HG03354 (cell line): ENCODE measurements around the gene NUP85.
A peak's percentile ranks its signal among the peaks of the same experiment; 100 is the strongest.
"Not testable (repeated sequence)": the region's sequence is repeated elsewhere in the genome, so short reads cannot be mapped to it uniquely, and the experiment has no call there.

ENCODE experiments used
- ATAC-seq: cut with Tn5 transposase; IDR thresholded peaks from one replicate; pipeline ENCODE4 v1.9.1; 2021; ENCODE audit warnings: mild to moderate bottlenecking; ENCODE audit not compliant: unreplicated experiment, poor library complexity, severe bottlenecking

The NUP85 gene

GRCh38 chr17:75239778-75240393 lies 34.4 kb downstream of the NUP85 start:
- no peak for ATAC-seq

DNA sequence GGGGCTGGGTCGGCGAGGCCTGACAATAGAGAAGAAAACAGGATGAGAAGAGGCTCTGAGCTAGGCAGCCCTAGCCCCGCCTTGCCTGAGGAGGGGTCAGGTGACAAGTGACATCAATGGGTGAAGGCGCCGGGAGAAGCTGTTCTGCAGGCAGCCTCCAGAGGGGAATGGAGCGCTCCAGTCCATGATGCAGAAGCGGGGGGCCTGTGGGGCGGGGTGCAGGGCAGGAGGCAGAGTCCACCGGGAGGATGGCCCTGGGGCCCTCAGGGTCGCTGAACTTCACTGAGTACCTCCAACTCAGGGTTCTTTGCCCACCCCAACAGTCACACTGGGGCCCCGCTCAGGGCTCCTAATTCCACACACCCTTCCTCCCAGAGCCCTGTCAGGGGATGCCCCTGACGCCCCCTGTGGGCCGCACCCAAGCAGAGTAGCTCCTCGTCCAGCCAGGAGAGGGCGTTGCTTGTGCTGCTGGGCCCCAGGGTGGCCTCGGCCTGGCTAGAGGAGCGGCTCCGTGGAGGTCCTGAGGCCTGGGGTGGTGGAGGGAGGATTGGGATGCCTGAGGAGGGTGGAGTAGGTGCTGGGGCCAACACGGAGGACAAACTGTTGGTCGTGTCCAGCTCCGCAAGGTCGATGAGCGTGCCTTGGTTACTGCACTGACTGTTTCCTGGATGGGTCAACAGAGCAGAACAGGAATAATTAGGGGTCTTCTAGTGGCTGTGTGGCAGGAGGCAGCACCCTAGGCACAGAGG lies 35.1 kb downstream of the NUP85 start:
- ATAC-seq: no peak

DNA sequence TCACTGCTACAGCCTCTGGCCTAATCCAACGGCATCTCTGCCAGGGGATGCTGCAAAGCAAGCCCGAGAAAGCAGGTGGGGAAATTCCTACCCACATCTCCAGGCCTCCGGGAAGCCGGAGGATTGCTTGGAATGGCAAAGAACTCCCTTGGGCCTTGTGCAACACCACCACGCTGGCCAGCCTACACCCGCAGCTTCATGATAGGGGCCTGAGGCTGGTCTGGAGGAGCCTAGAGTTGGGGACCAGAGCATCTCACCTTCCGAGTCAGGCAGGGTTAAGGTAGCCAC lies 35.6 kb downstream of the NUP85 start:
- ATAC-seq: no peak

DNA sequence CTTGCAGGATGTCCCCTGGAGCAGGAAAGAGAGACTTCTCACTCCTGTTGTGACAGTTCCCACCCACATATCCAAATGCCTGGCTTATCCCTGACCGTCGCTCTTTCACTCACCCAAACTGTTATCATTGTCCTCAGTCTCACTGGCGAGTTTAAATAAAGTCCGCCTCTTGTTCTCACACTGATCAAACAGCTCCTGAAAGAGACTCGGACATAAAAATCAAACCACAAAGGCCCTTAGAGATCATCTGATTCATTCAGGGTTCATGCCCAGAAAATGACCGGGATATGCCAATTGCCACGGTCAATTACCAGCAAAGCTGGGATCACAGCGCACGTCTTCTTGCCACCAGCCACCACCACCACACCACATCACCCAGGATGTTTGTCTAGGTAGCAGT lies 36.0 kb downstream of the NUP85 start:
- no peak for ATAC-seq

DNA sequence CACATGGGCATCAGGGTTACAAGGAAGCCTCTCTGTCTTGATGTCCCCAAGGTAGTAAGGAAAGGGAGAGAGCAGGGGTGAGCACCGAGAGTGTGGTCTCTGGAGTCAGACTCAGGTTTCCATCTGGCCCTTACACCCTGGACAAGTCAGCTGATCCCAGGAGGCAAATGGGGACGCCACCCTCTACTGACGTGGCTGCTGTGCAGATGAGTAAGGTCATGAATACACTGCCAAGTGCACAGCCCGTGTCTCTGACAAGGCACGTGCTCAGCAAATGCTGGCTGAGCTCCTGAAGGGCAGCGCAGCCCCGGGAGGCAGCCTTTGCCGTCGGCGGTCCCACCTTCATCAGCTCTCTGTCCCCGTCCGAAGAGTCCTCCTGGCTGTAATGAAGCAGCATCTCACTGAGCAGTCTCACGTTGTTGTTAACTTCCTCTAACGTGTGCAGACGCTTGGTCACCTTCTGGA lies 36.5 kb downstream of the NUP85 start:
- no peak for ATAC-seq

DNA sequence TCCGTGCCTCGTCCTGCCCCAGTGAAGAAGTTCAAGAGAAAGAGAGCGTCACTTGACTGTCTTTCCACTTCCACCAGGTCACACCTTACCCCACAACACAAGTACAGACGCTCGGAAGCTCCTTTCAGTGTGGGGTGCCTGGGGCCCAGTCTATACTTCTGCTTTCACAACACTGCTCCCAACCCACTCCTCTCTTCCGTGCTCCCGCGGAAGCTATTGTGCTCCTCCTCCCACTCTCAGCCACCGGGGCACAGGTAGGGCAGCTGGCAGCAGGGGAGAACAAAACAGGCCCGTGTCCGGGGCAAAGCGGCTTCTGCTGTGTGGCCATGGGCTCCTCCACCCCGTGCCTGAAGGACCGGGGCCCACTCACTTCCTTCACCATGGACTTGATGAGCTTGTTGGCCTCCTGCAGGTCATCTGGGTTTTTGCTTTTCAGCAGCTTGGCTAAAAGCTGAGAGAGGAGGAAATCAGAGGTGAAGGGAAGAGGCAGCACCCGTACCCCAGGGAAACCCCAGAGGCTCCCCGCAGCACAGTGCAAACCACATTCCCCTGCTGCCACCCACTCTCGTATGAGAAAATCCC lies 37.1 kb downstream of the NUP85 start:
- no peak for ATAC-seq

GRCh38 chr17:75244133-75244866 lies 38.8 kb downstream of the NUP85 start:
- no peak for ATAC-seq

DNA sequence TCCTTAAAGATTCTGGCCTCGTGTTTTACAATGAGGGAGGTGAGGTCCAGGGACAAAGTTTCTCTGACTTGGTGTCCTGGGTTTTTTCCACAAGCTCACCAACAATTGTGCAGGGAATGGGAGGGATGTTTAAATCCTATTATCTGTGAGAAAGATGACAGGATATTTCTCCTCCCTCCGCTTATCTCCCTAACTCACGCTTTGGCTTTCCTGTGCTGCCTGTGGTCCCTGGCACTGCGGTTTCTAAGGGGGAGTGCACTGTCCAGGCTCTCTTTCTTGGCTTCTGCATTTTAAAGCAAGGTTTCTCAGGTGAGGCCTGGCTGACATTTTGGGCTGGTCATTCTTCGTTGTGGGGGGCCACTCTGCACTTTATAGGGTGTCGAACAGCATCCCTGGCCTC lies 39.5 kb downstream of the NUP85 start:
- no peak for ATAC-seq

- ATAC-seq: no peak
These were observed 40.9 kb downstream of the NUP85 start for GRCh38 chr17:75246404-75246803.

- ATAC-seq: no peak
These were observed 44.1 kb downstream of the NUP85 start for GRCh38 chr17:75249564-75249963.

- ATAC-seq: peak; percentile 92
These were observed 44.6 kb downstream of the NUP85 start for GRCh38 chr17:75250009-75250471.

- ATAC-seq: no peak
These were observed 46.7 kb downstream of the NUP85 start for GRCh38 chr17:75252039-75252816.

DNA sequence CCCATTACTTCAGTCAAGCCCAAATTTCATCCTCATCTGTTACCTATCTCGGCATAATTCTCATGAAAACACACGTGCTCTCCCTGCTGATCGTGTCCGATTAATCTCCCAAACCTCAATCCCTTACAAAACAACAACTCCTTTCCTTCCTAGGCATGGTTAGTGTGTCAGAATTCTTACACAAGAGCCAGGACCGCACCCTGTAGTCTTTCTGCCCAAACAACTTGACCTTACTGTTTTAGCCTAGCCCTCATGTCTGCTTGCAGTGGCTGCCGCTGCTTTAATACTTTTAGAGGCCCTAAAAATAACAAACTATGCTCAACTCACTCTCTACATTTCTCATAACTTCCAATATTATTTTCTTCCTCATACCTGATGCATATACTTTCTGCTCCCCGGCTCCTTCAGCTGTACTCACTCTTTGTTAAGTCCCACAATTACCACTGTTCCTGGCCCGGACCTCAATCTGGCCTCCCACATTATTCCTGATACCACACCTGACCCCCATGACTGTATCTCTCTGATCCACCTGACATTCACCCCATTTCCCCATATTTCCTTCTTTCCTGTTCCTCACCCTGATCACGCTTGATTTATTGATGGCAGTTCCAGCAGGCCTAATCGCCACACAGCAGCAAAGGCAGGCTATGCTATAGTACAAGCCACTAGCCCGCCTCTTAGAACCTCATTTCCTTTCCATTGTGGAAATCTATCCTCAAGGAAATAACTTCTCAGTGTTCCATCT lies 50.6 kb downstream of the NUP85 start:
- not testable (repeated sequence) for ATAC-seq

- ATAC-seq: not testable (repeated sequence)
These were observed 51.7 kb downstream of the NUP85 start for GRCh38 chr17:75257228-75257627.

DNA sequence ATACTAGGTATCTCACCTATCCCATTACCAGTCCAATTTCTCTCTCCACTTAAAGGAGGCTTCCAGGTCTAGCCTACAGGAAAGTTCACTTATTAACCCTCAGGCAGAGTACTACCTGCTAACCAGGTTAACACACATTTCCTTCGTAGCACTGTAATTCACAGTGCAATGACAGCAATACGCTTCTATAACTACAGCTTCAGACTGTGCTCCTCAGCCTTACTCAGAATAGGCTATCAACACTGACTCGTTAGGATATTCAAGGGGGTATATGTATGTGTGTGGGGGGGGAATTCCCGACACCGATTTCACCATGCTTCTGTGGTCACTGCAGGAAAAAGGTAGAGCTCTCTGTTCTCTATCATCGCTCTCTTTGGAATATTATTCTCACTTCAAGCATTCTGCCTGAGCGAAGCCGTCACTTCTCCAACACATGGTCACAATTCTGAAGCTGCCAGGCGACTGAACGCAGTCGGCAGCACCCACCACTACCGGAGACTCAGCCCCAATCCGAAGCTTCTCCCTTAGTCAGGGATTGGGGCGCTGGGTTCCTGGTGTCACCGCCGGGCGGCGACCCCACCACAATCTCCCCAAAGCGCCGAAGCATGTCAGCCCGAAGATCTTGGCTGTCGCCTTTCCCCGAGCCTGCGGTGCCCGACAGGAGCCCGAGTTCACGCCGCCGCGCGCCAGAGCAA lies 55.3 kb downstream of the NUP85 start:
- peak; percentile 32 for ATAC-seq

- peak; percentile 91 for ATAC-seq
These were observed 56.0 kb downstream of the NUP85 start, which contains the start of the genes GGA3 and MRPS7 for GRCh38 chr17:75261336-75262111. Gene GGA3 (minus strand): TSS chr17:75261606. CDS start chr17:75261587, 19 bp downstream. Gene MRPS7 (plus strand): TSS chr17:75261879. CDS start chr17:75261901, 22 bp downstream.

DNA sequence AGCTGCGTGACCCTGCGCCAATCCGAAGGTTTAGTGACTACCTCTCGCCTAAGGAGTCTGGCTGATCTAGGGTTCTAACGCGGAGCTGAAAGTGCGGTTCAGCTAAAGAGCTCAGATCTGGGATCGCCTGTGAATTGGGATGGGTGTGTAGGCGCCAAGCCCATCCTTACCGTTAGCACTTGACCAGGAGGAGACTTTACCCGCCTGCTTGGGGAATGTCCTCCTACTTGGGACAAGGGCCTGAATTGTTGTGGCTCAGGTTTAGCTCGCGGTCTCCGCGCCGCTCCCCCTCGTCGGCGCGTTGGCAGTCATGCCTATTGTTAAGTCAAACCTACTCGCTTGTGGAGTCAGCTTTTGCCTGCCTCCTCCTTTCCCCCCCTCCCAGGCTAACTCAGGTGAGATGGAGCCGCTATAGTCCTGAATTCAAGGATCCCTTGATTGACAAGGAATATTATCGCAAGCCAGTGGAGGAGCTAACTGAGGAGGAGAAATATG lies 56.7 kb downstream of the NUP85 start:
- ATAC-seq: peak; percentile 11
